Astrocyte of the cerebellum (primary cell): ENCODE results near the gene SHROOM1.

Experiments used
- DNase-seq: peaks from one replicate; pipeline ENCODE4 v3.0.0-alpha.2; 2011; ENCODE audit warnings: low read depth
- H3K4me3 ChIP-seq: 2 replicates; pipeline ENCODE4 v1.5.1; 2011; ENCODE audit warnings: mild to moderate bottlenecking, low read depth, low read length, moderate library complexity
- in situ Hi-C: cut with HindIII; loops from 2 replicates; pipeline ENCODE4 v1.10.0; 2017; ENCODE audit warnings: low sequenced_read_pairs
- TF ChIP-seq, protein P1 (sequence below): IDR thresholded peaks from 2 replicates; pipeline ENCODE4 v1.5.1; 2012; ENCODE audit warnings: low read length, low read depth, moderate library complexity, mild to moderate bottlenecking; ENCODE audit errors: missing control alignments

The SHROOM1 gene

DNA sequence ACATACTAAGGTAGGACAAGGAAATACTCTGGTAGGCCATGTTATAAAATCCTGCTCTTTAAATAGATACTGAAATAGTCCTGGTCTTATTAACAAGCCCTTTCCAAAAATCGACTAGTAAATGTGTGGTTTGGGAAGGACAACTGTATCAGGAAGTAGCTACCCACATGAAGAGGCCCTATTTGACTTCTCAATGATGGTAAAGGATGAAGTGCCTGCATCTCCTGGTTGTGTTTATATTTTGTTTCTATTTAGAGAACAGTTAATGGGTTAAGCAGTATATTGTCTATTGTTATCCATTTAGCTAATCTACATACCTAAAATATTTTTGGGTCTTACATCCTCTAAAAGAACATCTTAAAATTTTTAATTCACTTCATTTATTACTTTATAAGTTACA lies 23.3 kb upstream of the SHROOM1 start:
- in situ Hi-C loops, result no loop called here
- no peak overlapping the region for H3K4me3 ChIP-seq
- TF ChIP-seq, protein P1, sequence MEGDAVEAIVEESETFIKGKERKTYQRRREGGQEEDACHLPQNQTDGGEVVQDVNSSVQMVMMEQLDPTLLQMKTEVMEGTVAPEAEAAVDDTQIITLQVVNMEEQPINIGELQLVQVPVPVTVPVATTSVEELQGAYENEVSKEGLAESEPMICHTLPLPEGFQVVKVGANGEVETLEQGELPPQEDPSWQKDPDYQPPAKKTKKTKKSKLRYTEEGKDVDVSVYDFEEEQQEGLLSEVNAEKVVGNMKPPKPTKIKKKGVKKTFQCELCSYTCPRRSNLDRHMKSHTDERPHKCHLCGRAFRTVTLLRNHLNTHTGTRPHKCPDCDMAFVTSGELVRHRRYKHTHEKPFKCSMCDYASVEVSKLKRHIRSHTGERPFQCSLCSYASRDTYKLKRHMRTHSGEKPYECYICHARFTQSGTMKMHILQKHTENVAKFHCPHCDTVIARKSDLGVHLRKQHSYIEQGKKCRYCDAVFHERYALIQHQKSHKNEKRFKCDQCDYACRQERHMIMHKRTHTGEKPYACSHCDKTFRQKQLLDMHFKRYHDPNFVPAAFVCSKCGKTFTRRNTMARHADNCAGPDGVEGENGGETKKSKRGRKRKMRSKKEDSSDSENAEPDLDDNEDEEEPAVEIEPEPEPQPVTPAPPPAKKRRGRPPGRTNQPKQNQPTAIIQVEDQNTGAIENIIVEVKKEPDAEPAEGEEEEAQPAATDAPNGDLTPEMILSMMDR, result no peak
- DNase-seq, result no peak

DNA sequence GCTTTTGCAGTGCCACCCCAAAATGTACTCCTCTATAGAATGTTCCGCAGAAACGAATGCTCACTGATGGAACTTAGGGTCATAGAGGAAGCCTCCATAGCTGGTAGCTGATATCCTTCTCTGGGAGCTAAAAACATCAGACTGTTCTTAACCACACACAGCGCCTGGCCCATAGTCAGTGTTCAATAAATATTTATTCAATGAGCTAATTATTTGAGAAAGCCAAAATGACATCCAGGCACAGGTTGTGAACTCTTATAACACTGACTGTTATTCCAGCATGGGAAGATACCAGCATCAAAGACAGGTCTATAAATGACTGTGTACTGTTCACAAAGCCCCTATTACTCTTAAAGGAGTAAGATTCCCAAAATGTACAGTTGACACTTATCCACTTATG lies 22.9 kb upstream of the SHROOM1 start:
- no peak for DNase-seq
- in situ Hi-C loops, result no loop called here
- H3K4me3 ChIP-seq, result no peak overlapping the region
- TF ChIP-seq, protein P1, result no peak

DNA sequence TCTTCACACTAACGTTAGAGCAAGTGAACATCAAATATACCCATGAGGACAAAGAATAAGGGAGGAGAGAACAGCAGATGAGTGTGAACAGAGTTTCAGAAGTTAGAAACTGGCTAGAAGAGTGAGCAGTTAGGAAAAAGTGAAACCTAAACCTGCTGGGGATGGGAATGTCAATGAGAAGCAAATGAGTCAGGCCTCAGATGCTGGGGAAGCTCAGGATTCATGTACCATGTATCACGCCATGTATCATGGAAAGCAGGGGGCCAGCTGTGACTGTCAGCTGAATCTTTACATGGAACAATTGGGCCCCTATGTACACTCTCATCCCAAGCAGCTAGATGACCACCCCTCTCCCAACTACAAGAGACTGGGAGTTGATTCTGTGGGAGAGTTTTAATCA lies 19.6 kb upstream of the SHROOM1 start:
- no peak overlapping the region for H3K4me3 ChIP-seq
- in situ Hi-C loops, result no loop called here
- TF ChIP-seq, protein P1, result no peak
- DNase-seq, result no peak

DNA sequence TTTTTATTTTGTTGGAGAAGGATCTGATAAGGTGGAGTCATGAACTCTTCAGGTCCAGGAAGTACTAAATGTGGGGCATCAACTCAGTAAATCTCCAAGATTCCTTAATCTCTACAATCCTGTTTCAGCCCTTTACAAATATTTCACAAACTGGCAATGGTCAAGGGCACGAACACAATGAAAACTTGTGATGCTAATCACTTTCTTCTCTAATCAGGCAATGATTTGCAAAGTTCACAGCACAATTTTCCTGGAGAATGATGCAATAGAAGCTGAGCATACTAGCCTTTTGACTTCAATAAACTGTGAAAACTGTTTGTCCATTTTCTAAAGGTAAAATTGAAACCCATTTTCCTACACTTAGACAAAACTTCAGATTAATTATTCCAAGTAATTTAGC lies 18.9 kb upstream of the SHROOM1 start:
- H3K4me3 ChIP-seq, result no peak overlapping the region
- in situ Hi-C loops, result no loop called here
- DNase-seq, result no peak
- TF ChIP-seq, protein P1, result no peak

DNA sequence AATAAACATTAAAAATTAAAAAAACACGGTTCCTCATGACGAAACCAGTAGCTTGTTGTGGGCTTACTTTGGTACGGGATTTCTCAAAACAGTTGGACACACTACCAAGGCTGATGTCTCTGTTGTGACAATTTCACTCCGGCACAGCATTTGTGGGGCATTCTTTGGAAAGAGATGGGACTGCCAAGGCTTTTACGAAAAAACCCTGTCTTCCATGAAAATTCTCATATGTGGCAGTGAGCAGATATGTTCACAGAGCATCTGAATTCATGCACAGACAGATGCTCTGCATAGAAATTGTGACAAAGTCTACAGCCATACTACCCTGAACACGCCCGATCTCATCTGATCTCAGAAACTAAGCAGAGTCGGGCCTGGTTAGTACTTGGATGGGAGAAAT lies 17.8 kb upstream of the SHROOM1 start:
- in situ Hi-C loops, result no loop called here
- no peak for DNase-seq
- TF ChIP-seq, protein P1, result no peak
- H3K4me3 ChIP-seq, result no peak overlapping the region

GRCh38 chr5:132841305-132841704 lies 10.9 kb upstream of the SHROOM1 start:
- DNase-seq, result no peak
- TF ChIP-seq, protein P1, result no peak
- H3K4me3 ChIP-seq, result no peak overlapping the region
- in situ Hi-C loops, result no loop called here

- no peak overlapping the region for H3K4me3 ChIP-seq
- no peak for DNase-seq
- in situ Hi-C loops, result no loop called here
- TF ChIP-seq, protein P1, result no peak
Measured at GRCh38 chr5:132840896-132841295, 10.4 kb upstream of the SHROOM1 start.
